ENCODE results near the gene DNAJC9.
A peak's percentile ranks its signal among the peaks of the same experiment; 100 is the strongest.
"Not testable (repeated sequence)": the region's sequence is repeated elsewhere in the genome, so short reads cannot be mapped to it uniquely, and the experiment has no call there.

DNAJC9 gene

GRCh38 chr10:73246646-73247508 is at the start of gene DNAJC9:
TSS of gene DNAJC9 (minus strand) at chr10:73247255. CDS start at chr10:73247189, 66 bp downstream.
- DNase-seq = peak; percentile 99

GRCh38 chr10:73293461-73293860 is 46.4 kb upstream of the DNAJC9 start:
- DNase-seq = no peak

- no peak for DNase-seq
These were observed 42.9 kb upstream of the DNAJC9 start for GRCh38 chr10:73289958-73290357.

- no peak for DNase-seq
These were observed 40.4 kb upstream of the DNAJC9 start for GRCh38 chr10:73287441-73287840.

- no peak for DNase-seq
These were observed 34.0 kb upstream of the DNAJC9 start for GRCh38 chr10:73281097-73281496.

- DNase-seq = no peak
These were observed 17.4 kb upstream of the DNAJC9 start for GRCh38 chr10:73264423-73264822.

GRCh38 chr10:73263693-73264347 is 16.8 kb upstream of the DNAJC9 start:
- DNase-seq = no peak

- DNase-seq = no peak
These were observed 16.0 kb upstream of the DNAJC9 start for GRCh38 chr10:73262880-73263555.

GRCh38 chr10:73262105-73262730 is 15.2 kb upstream of the DNAJC9 start:
- peak; percentile 27 for DNase-seq

- DNase-seq = no peak
These were observed 14.4 kb upstream of the DNAJC9 start for GRCh38 chr10:73261362-73261995.

GRCh38 chr10:73258612-73259011 is 11.6 kb upstream of the DNAJC9 start:
- not testable (repeated sequence) for DNase-seq

- peak; percentile 16 for DNase-seq
These were observed 6.1 kb upstream of the DNAJC9 start for GRCh38 chr10:73253225-73253555.

GRCh38 chr10:73252445-73253224 is 5.6 kb upstream of the DNAJC9 start, which contains the start of gene MRPS16:
TSS of gene MRPS16 (minus strand) at chr10:73252644. CDS start at chr10:73252482, 162 bp downstream.
- peak; percentile 95 for DNase-seq

GRCh38 chr10:73251683-73252444 is 4.8 kb upstream of the DNAJC9 start:
- peak; percentile 24 for DNase-seq

- DNase-seq = no peak
These were observed 1.2 kb upstream of the DNAJC9 start for GRCh38 chr10:73248259-73248724.

GRCh38 chr10:73247509-73248258 is 629 bp upstream of the DNAJC9 start:
- DNase-seq = peak; percentile 9

- no peak for DNase-seq
These were observed 771 bp downstream of the DNAJC9 start for GRCh38 chr10:73246322-73246645.

GRCh38 chr10:73244866-73245477 is 2.1 kb downstream of the DNAJC9 start:
- peak; percentile 18 for DNase-seq

- no peak for DNase-seq
These were observed 7.1 kb downstream of the DNAJC9 start for GRCh38 chr10:73239908-73240307.

Measured in activated CD4-positive, alpha-beta T cell treated with anti-CD3 and anti-CD28 coated beads, Interleukin-2, Interleukin-6, amounts not matched to agents 100 ng/mL and 50 ng/mL, durations not matched to agents 16 hours and 8 hours (primary cell).